C4-2B (cell line): ENCODE measurements around the gene DLGAP1.

Experiments
- H3K27ac ChIP-seq: fragments of 450-650 bp; 2 replicates; pipeline ENCODE4 v1.5.1; 2017
- CTCF ChIP-seq: fragments of 450-650 bp; conservative IDR thresholded peaks from 2 replicates; pipeline ENCODE4 v1.5.1; 2017; ENCODE audit warnings: mild to moderate bottlenecking
- ZFX ChIP-seq: fragments of 450-650 bp; IDR thresholded peaks from 2 replicates; pipeline ENCODE4 v1.6.1; 2017

DLGAP1 gene

GRCh38 chr18:3596324-3596636 is 858.8 kb downstream of the DLGAP1 start:
- peak overlapping the region; percentile 82 for H3K27ac ChIP-seq
- TF ChIP-seq ZFX (no peak), CTCF (no peak)

DNA sequence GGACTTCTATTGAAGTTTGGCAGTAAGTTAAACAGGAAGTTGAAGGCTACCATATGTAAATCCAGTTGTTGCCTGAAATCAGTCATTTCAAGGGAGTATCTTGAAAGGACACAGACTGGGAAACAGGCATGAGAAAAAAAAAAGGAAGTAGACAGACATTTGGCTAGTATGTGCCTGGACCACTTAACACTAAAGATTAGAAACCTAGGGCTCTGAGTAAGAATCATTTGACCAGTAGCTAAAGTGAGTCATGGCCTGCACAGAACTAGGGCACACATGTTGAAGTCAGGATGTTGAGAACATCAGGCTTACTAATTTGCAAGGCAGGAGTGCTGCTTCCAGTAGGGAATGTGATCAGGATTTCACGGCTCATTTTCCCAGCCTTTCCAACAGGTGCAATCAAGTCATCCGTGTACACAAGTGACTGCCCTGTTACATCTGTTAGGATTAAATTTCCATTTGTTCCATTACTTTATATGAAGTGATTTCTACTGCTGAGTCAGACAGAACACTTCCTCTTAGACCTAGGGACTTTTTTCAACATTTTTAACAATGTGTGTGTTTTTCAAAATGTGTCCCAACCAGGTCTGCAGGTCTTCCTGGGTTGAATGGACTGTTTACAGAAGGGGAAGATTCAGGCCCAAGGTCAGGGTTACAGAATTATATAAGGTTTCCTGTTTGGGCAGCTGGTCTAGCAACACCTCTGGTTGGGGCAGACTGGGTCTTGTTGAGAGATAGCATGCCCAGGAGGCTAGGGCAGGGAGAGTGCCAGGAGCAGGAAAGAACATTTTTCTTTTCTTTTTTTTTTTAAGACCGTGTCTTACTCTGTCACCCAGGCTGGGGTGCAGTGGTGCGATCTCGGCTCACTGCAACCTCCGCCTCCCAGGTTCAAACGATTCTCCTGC is 859.5 kb downstream of the DLGAP1 start:
- peak overlapping the region; percentile 82 for H3K27ac ChIP-seq
- TF ChIP-seq CTCF (no peak), ZFX (no peak)

- peak overlapping the region; percentile 82 for H3K27ac ChIP-seq
Observed at GRCh38 chr18:3594760-3595368, 860.2 kb downstream of the DLGAP1 start.

DNA sequence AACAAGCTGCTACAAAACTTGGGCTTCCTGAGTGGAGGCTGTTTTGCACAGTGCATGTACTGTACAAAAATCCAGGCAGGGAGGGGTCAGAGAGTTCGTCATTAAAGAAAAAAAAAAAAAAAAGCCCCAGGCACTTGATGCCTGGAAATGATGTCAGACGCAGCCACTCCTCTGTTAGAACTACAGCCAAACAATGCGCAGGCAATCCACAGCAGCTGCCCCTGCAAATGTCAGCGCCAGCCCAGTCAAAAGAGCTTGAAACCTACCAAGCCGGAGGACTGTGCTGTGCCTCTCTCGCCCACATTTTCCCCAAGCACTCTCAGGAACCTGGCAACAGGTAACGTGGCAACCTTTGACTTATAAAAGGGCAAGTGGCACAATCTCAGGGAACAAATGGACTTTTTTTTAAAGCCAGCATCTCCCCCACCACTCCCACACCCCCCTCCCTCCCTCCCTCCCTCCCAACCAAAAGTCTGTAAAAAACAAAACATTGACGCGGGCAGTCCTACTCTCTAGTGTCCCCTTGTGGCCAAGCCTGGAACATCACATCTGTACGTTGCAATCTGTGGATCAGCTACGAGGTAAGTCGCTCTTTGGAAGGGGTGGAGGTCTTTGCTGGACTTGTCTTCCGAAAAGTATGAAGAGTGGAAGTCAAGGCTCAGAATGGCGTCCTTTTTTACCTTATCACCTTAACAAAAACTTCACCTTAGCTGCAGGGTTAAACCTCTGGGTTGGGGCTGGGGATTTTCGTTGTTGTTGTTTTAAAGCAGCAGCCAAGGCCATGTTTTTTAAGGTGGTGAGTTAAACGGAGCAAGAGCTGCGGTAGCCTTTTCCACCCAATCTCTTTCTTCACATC is 861.0 kb downstream of the DLGAP1 start:
- H3K27ac ChIP-seq, result peak overlapping the region; percentile 82
- TF ChIP-seq CTCF (peak; percentile 97), ZFX (no peak)

More at GRCh38 chr18:3594760-3595368, 860.2 kb downstream of the DLGAP1 start:
- no peak for TF ChIP-seq CTCF
- TF ChIP-seq ZFX, result no peak

DNA sequence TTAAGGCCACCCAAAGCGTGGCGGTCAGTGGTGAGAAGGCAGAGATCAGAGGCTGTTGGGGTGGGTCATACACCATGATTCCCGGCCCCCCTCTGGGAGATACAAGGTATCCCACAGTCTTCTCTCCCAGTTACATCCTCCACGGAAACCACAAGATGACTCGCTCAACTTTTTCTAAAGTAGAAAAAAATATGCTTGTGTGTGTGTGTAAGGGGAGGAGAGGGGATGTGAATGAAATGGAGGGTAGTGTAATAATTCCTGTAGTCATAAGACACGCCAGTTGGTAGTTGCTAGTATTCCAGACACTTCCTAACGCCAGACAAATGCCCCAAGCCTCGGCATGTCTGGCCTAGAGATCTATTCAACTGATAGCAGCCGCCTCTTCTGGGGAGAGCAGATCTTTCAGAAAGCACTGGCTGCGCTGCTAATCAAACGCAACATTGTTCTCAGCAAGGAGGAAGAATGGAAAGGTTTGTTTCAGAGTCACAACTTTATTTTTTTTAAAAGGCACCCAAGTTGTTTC is 861.7 kb downstream of the DLGAP1 start:
- peak overlapping the region; percentile 82 for H3K27ac ChIP-seq
- TF ChIP-seq ZFX (no peak), CTCF (no peak)

DNA sequence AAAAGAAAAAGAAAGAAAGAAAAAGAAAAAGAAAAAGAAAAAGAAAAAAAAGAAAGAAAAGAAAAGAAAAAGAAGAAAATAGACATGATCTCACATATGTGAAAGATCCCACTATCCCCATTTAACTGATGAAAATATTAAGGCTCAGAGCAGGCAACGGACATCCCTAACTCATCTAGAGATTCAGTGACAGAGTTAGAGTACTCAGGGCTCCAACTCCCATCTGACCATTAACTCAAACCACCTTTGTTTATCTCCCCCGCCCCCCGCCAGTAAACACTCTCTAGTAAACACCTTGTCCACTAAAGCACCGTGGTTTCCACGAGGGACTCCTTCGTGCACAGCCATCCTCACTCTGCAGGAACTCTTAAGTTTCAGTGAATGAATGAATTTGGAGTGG is 862.2 kb downstream of the DLGAP1 start:
- no peak for TF ChIP-seq CTCF
- TF ChIP-seq ZFX, result no peak
- peak overlapping the region; percentile 82 for H3K27ac ChIP-seq
